Activated CD8-positive, alpha-beta memory T cell treated with anti-CD3 and anti-CD28 coated beads, Interleukin-2, amount 50 U/mL, for 4 hours (primary cell): ENCODE data around the gene MAN1A1.
"Not testable (repeated sequence)": the region's sequence is repeated elsewhere in the genome, so short reads cannot be mapped to it uniquely, and the experiment has no call there.

Source experiments
- DNase-seq: peaks from one replicate; pipeline ENCODE4 v3.0.0-alpha.2; 2020

The MAN1A1 gene

GRCh38 chr6:119297049-119297448 is 52.5 kb downstream of the MAN1A1 start:
- no peak for DNase-seq

GRCh38 chr6:119296036-119297035 is 53.2 kb downstream of the MAN1A1 start:
- DNase-seq: no peak

DNA sequence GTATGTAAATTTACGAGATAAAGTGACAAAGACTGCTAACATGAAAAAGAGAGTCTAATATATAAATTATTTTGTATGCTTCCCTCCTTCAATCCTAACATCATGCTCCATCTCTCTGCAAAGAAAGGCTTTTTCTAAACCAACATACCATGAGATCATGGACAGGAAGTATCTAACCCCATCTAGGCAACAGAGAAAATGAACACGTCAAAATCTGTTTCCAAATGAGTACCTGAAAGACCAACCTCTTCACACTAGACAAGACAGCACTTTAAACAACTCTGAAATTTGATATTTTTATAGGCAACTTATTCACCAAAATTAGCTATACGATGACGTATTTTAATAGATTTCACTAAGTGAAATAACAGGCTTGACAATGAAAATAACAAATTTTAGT is 54.6 kb downstream of the MAN1A1 start:
- DNase-seq: no peak

- DNase-seq: not testable (repeated sequence)
Observed at GRCh38 chr6:119291060-119291459, 58.5 kb downstream of the MAN1A1 start.

DNA sequence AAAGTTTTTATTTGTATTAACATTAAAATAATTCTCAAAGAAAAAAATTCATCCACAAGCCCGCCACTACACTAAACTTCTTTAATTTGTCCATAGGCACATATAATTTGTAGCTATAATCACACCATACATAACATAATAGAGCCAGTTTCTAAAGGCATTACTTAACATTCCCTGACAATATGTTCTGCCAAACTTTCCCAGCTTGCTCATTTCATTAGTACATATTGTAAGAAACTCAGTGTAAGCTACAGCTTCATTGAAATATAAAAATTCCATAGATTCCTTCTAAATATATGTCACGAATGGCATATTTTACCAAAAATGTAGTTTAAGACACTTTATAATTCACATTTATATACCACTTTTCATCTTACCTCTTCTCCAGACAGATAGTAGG is 59.3 kb downstream of the MAN1A1 start:
- no peak for DNase-seq

DNA sequence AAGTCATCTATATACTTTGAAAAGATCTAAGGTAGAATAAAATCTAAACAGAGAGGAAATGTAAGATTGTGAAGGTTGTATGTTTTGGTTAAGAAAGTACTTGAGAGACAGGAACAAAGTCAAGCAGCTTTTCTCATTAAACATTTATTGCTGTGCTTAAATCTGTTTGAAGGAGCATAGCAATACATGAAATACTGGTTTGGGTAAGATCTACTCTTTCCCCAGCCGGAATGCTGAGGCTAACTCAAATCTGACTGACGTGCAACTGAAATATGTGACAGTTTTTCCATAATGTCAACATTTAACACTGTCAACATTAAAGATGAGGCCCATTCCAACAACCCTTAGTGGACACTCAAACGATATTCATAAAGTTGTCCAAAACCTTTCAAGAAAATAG is 59.9 kb downstream of the MAN1A1 start:
- no peak for DNase-seq

DNA sequence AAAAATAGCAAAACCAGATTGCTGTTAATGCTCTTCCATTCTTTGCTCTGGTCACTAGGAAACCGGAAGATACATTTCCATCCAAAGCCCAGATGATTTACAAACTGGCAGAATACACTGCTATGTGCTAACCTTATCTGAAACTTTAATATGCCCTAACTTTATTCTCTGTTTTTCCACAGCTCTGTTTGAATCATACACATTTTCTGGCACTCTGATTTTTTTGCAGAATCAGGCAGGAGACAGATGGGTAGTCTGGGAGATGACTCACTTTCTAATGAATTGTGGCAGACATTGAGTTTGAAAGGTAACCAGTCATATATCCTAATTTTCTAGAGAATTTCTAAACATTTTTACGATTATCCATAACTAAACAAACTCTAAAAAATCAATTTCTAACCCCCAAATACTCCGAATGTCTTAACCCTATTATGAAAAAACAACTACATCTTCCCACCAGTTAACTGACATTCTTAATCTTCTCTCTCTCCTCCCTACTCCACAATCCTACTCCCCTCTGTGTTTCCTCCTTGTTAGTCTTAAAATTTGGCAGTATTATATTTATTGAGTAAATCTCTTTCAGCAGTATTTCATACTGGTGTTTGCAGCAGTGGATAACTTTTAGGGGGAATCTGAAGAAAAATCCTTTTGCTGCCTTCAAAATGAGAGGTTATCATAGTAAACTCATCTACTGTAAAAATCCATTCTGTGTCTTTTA is 63.5 kb downstream of the MAN1A1 start:
- DNase-seq: no peak

DNA sequence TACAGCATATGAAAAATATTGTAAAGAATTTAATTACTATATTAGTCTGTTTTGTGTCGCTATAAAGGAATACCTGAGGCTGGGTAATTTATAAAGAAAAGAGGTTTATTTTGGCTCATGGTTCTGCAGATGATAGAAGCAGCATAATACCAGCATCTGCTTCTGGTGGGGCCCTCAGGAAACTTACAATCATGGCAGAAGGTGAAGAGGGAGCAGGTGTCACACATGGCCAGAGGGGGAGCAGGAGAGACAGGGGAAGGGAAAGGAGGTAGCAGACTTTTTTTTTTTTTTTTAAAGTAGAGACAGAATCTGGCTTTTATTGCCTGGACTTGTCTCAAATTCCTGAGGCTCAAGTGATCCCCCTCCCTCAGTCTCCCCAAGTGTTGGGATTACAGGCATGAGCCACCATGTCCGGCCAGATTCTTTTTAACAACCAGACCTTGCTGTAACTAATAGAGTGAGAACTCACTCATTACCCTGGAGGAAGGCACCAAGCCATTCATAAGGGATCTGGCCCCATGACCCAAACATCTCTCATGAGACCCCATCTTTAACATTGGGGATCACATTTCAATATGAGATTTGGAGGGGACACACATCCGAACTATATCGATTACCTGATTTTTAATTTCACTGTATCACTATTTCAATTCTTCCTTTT is 64.6 kb downstream of the MAN1A1 start:
- no peak for DNase-seq

DNA sequence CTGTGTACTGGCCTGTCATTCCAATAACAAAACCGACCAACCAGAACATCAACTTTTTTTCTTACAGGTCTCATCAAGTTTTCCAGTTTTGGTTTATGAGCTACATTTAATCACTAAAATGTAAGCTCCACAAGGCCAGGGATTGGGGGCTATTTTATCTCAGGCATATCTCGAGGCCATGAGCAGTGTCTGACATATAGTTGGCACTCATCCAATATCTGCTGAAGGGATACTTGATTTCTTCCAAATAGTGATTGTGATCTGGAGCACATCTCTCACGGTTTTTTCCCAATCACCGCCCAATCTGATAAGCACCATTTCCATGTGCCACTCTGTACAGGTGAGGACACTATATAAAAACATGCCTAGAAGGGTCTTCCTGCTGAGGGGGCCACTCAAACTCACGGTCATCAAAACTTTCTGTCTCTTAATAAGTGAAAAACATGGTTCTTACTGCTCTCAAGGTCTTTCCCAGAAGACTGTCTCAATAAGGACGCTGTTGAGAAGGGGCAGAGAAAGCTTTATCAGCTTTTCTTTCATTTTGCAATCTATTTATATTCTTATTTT is 65.5 kb downstream of the MAN1A1 start:
- DNase-seq: no peak

GRCh38 chr6:119283214-119283613 is 66.3 kb downstream of the MAN1A1 start:
- DNase-seq: no peak

DNA sequence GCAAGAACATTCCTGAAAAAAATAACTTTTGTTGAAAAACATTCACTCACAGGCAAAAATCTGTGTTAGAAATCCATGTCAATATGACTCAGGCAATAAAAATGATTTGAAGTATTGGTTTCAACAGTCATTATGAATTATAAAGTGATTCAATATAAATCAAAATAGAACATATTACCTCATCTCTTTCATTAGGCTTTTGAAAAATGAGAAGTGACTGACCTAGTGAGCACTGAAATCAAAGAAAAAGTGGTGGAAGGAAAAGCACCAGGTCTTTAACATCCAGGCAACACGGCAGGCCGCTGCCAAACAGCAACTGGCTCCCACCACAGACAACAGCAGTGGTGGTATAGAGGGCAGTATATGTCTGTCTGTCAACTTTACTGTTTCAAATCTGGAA is 68.9 kb downstream of the MAN1A1 start:
- no peak for DNase-seq

- no peak for DNase-seq
Observed at GRCh38 chr6:119280080-119280479, 69.5 kb downstream of the MAN1A1 start.

- no peak for DNase-seq
Observed at GRCh38 chr6:119278625-119279024, 70.9 kb downstream of the MAN1A1 start.

DNA sequence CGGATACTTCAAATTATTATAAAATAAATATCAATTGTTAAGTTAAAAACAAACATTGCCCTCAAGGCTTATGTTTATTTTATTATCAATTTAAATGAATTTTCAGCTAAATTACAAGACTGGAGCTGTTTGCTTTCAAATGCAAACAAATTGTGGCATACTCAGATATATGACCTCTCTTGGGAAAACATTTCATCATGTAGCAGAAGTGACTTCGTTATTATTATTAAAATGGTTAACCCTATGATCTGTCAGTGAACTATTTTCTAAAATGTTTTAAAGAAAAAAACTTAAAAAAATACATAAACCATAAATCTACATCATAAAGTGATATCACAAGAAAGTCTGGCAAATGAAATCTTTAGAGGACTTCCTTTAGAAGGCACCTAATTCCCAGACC is 72.5 kb downstream of the MAN1A1 start:
- no peak for DNase-seq

DNA sequence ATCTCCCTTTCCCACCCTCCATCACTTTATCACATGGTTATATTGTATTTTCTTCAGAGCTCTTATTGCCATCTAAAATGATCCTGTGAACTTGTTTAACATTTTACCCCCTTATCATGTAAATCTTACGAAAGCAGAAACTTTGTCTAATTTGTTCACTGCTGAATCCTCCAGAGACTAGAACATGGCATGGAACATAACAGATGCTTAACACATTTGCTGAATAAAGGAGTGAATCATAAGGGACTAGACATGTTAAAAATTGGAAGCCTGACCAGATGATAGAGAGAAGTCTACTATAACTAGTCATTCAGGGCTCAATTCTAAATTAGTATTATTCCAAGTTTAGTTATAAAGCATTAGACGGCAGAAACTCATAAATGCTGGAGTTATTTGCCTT is 73.3 kb downstream of the MAN1A1 start:
- no peak for DNase-seq

- no peak for DNase-seq
Observed at GRCh38 chr6:119274197-119274595, 75.4 kb downstream of the MAN1A1 start.

- no peak for DNase-seq
Observed at GRCh38 chr6:119273272-119274196, 76.0 kb downstream of the MAN1A1 start.

DNA sequence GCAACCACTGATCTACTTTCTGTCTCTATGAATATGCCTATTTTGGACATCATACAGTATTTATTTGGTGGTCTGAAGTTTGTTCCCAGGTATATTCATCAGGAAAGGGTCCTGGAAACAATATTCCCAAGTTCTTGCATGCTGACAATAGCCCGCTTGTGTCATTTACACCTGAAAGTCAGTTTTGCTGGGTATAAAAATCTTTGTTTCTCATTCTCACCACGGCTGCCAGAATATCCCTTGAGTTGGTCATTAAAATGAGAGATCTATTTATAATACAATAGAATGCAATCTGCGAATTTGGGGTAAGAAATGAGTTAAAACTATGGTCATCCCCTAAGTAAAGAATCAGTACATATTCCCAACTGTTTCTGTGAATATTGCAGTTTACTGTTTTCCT is 79.0 kb downstream of the MAN1A1 start:
- no peak for DNase-seq

- no peak for DNase-seq
Observed at GRCh38 chr6:119269266-119270103, 80.1 kb downstream of the MAN1A1 start.

- no peak for DNase-seq
Observed at GRCh38 chr6:119267126-119267905, 82.2 kb downstream of the MAN1A1 start.
